ENCODE data around the gene TMEM60.

The TMEM60 gene

DNA sequence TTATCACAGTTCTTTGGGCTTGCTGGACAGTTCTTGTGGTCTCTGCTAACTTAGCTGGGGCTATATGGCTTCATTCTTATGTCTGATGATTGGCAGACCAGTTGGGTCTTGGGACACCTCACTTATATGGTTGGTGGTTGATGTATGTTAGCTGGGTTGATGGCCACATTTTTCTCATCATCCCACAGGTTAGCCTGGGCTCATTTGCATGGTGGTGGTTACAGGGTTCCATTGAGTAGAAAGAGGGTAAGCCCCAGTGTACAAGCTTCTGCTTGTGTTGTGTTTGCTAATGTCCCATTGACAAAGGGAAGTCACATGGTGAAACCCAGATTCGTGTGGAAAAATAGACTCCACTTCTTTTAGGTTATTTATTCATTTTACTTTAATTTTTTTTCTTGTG lies 40.6 kb downstream of the TMEM60 start:
- in situ Hi-C loops (cut with MboI; ENCODE audit: low sequenced_read_pairs, unreplicated experiment): loop anchor here (5.0 kb wide), 1 partner anchor 100 kb away; no protein-coding TSS in a partner anchor
- peak; percentile 43 for DNase-seq (ENCODE audit: low spot score)
- TF ChIP-seq, protein P1, sequence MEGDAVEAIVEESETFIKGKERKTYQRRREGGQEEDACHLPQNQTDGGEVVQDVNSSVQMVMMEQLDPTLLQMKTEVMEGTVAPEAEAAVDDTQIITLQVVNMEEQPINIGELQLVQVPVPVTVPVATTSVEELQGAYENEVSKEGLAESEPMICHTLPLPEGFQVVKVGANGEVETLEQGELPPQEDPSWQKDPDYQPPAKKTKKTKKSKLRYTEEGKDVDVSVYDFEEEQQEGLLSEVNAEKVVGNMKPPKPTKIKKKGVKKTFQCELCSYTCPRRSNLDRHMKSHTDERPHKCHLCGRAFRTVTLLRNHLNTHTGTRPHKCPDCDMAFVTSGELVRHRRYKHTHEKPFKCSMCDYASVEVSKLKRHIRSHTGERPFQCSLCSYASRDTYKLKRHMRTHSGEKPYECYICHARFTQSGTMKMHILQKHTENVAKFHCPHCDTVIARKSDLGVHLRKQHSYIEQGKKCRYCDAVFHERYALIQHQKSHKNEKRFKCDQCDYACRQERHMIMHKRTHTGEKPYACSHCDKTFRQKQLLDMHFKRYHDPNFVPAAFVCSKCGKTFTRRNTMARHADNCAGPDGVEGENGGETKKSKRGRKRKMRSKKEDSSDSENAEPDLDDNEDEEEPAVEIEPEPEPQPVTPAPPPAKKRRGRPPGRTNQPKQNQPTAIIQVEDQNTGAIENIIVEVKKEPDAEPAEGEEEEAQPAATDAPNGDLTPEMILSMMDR (IDR thresholded peaks at IDR 0.05; ENCODE audit: borderline replicate concordance, control extremely low read depth, extremely low read depth, insufficient read depth, missing control alignments): no peak

DNA sequence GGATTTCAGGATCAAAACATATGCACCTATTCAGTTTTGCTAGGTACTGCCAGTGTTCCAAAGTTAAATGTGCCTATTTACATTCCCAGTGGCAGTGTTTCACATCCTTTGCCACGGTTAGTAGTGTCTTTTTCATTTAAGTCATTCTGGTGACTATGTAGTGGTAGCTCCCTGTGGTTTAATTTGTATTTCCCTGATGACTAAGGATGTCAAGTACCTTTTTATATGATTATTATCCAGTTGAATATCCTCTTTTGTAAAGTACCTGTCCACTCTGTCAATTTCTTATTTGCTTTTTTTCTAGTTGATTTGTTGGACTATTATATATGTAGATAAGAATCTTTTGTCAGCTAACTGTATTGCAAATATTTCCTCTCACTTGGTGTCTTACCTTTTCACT lies 45.1 kb downstream of the TMEM60 start:
- TF ChIP-seq, protein P1 (IDR thresholded peaks at IDR 0.05; ENCODE audit: borderline replicate concordance, control extremely low read depth, extremely low read depth, insufficient read depth, missing control alignments): no peak
- in situ Hi-C loops (cut with MboI; ENCODE audit: low sequenced_read_pairs, unreplicated experiment): no loop called here
- no peak for DNase-seq (ENCODE audit: low spot score)

DNA sequence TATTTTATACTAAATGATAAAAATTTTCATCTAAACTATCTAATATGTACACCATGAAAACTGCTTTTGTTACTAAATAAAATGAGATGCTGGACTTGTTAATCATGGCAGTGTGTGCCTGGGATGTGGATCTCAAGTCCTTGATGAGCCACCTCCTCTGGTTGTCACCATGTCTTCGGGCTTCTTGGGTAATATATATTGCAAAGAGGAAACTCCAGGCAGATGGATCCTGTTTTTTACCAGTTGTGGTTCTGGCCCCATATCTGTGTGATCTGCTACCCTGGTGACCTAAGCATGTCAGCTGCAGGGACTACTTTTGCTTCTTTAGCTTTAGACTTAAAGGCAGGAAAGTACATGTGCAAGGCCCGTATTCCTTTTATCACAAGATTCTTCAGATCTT lies 46.2 kb downstream of the TMEM60 start:
- DNase-seq (ENCODE audit: low spot score): no peak
- TF ChIP-seq, protein P1 (IDR thresholded peaks at IDR 0.05; ENCODE audit: borderline replicate concordance, control extremely low read depth, extremely low read depth, insufficient read depth, missing control alignments): no peak
- in situ Hi-C loops (cut with MboI; ENCODE audit: low sequenced_read_pairs, unreplicated experiment): no loop called here

DNA sequence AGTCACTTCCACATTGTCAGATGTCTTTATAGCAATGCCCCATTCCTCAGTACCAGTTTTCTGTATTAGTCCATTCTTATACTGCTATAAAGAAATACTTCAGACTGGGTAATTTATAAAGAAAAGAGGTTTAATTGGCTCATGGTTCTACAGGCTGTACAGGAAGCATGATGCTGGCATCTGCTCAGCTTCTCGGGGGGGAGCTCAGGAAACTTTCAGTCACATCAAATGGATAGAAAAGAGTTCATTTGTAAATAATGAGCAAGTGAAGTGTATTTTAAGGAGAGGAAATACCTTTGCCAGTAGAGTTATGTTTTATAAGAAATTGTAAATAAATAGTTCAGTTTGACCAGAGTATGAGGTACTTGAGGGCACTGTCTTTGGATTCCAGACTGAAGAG lies 50.5 kb downstream of the TMEM60 start:
- in situ Hi-C loops (cut with MboI; ENCODE audit: low sequenced_read_pairs, unreplicated experiment): no loop called here
- TF ChIP-seq, protein P1 (IDR thresholded peaks at IDR 0.05; ENCODE audit: borderline replicate concordance, control extremely low read depth, extremely low read depth, insufficient read depth, missing control alignments): no peak
- DNase-seq (ENCODE audit: low spot score): no peak

GRCh38 chr7:77747178-77747577 lies 51.1 kb downstream of the TMEM60 start:
- DNase-seq (ENCODE audit: low spot score): no peak
- in situ Hi-C loops (cut with MboI; ENCODE audit: low sequenced_read_pairs, unreplicated experiment): no loop called here

GRCh38 chr7:77746824-77747165 lies 51.4 kb downstream of the TMEM60 start:
- no peak for DNase-seq (ENCODE audit: low spot score)
- in situ Hi-C loops (cut with MboI; ENCODE audit: low sequenced_read_pairs, unreplicated experiment): no loop called here
- TF ChIP-seq, protein P1 (IDR thresholded peaks at IDR 0.05; ENCODE audit: borderline replicate concordance, control extremely low read depth, extremely low read depth, insufficient read depth, missing control alignments): no peak

More at GRCh38 chr7:77747178-77747577, 51.1 kb downstream of the TMEM60 start:
- TF ChIP-seq, protein P1 (IDR thresholded peaks at IDR 0.05; ENCODE audit: borderline replicate concordance, control extremely low read depth, extremely low read depth, insufficient read depth, missing control alignments): no peak
